H7 (cell line): ENCODE data around the gene KLF6. TPM values are rescaled to one million over a fixed set of nuclear protein-coding genes. Genes with fewer than 3 reads are reported as not detected.
"Not testable (repeated sequence)": the region's sequence is repeated elsewhere in the genome, so short reads cannot be mapped to it uniquely, and the experiment has no call there.

Experiments used
- DNase-seq: peaks from one replicate; pipeline ENCODE4 v3.0.0; 2012
- H3K27me3 ChIP-seq: 2 replicates; pipeline ENCODE4 v1.6.0; 2011; ENCODE audit warnings: mild to moderate bottlenecking, low read length; ENCODE audit not compliant: control insufficient read depth, insufficient read depth
- H3K36me3 ChIP-seq: replicated peaks from 2 replicates; pipeline ENCODE4 v1.5.1; 2011; ENCODE audit warnings: low read length; ENCODE audit not compliant: control insufficient read depth, insufficient read depth
- H3K4me3 ChIP-seq: 2 replicates; pipeline ENCODE4 v1.5.1; 2011; ENCODE audit warnings: low read depth, mild to moderate bottlenecking, control low read depth, low read length, moderate library complexity; ENCODE audit not compliant: insufficient read depth
- total RNA-seq: library from RNA; depleted of rRNA; stranded (reverse); fragments of >200 nt; shearing (Covaris generic); gene quantifications from 2 replicates; pipeline ENCODE4 v1.2.3, GENCODE V29; 2014

KLF6 gene
- total RNA-seq, 1 experiment from 2014 or later: 7.6 TPM

DNA sequence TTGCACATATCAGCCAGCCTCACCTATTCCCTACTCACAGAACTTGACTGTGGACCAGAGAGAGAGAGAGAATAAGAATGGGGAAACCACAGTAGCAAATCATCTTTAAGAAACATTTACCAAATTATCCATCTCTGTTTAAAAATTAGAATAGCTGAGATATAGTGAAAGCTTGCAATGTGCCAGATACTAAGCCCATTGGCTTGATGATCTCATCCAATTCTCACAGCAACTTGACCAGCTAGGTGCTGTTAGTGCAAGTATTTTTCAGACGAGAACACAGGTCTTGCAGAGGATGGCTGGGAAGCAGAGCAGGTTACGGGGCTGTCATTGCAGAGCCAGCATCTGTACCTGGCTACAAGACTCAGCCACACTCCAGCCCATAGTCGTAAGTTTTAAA is 50.9 kb downstream of the KLF6 start:
- DNase-seq: no peak

DNA sequence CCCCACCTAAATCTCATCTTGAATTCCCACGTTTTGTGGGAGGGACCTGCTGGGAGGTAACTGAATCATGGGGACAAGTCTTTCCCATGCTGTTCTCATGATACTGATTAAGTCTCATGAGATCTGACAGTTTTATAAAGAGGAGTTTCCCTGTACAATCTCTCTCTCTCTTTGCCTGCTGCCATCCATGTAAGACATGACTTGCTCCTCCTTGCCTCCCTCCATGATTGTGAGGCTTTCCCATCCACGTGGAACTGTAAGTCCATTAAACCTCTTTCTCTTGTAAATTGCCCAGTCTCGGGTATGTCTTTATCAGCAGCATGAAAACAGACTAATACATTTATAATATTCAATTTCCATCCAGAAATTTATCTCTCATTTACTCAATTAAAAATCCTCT is 52.8 kb downstream of the KLF6 start:
- not testable (repeated sequence) for H3K27me3 ChIP-seq, H3K4me3 ChIP-seq, H3K36me3 ChIP-seq, DNase-seq

More for the DNA sequence above, 50.9 kb downstream of the KLF6 start:
- Histone ChIP-seq H3K36me3 (no peaks in the 10 kb centered on the region), H3K4me3 (no peak overlapping the region), H3K27me3 (no peaks in the 10 kb centered on the region)

DNA sequence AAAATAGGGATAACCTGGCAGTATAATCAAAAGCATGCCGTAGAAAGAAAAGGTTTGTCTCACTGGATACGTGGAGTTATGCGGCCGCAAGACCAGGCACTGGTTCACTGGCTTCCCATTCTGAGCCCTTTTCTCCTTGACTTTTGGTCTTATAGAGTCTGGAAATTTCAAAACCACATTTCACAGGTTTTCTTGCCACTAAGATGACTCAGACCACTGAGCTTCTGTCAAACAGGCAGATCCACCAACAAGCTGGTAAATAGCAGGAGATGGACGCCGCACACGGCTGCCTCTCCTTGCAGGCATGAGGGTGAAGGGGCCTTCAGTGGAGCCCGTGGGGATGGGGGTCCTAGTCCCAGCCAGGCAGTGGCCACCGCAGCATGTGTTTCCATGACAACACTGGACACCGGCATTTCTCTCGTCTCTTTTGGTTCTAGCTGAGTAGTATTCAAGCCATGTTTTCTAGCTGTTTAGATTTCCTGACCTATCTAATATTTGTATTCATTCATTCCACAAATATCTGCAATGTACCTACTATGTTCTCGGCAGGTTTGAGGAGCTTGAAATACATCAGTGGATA is 55.5 kb downstream of the KLF6 start:
- Histone ChIP-seq H3K4me3 (no peak overlapping the region), H3K36me3 (no peaks in the 10 kb centered on the region), H3K27me3 (no peaks in the 10 kb centered on the region)
- DNase-seq: no peak

DNA sequence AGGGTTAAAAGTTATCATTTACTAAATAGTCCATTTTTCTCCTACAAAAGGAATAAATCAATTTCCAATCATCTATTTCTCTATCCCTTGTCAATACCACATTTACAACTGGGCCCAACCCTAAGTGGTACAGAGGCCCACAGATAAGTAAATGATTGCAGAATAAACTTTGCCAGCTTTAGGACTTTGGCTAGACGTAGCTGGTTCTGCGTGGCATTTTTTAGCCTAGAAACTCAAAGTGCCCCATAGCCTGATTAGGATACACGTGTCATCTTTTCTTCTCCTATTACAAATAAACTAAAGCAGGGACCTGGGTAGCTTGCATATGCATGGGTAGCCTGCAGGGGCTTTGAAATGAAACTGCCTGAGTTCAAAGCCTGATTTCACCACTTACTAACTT is 56.4 kb downstream of the KLF6 start:
- Histone ChIP-seq H3K27me3 (no peaks in the 10 kb centered on the region), H3K36me3 (no peaks in the 10 kb centered on the region), H3K4me3 (no peak overlapping the region)
- peak; percentile 35 for DNase-seq

DNA sequence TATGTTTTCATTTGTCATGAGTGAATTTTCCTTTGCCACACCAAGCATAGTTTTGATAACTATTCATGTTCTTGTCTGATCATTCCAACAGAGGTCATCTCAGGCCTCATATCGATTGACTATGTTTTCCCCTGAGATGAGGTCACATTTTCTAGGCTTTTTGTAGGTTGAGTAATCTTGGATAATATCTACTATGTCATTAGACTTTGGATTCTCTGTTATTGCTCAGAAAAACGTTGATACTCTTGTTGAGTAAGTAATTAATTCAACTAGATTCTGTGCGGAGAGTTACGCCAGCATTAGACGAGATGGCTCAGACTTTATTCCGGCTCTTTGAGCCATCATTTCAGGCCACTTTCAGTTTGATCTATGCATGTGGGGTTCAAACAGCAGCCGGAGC is 57.7 kb downstream of the KLF6 start:
- no peak overlapping the region for H3K4me3 ChIP-seq
- DNase-seq: no peak
- H3K27me3 ChIP-seq: no peaks in the 10 kb centered on the region
- H3K36me3 ChIP-seq: no peaks in the 10 kb centered on the region
